ENCODE data around the gene GRIK4.
A peak's percentile ranks its signal among the peaks of the same experiment; 100 is the strongest.

Gene GRIK4

DNA sequence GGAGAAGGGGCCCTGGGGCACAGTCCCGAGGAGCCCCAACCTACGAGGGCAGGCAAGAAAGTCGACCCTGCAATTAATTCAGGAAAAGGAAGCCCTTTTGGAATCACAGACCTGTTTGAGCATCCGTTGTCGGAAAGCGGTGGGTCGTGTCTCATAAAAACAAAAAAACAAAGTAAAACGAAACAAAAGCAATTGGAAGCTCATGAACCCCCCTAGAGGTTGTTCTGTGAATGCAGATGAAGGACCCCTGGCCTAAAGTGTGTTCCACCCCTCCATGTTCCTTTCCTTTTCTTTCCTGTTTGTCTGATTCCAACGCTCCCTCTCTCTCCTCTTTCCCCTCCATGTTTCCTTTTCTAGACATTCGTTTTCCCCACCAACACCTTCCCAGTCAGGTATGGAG is 203.7 kb downstream of the GRIK4 start:
- no peak for DNase-seq

- DNase-seq = no peak
These were observed 205.5 kb downstream of the GRIK4 start for GRCh38 chr11:120717042-120717441.

- DNase-seq = no peak
These were observed 206.1 kb downstream of the GRIK4 start for GRCh38 chr11:120717623-120718022.

GRCh38 chr11:120718171-120718570 is 206.6 kb downstream of the GRIK4 start:
- DNase-seq = no peak

DNA sequence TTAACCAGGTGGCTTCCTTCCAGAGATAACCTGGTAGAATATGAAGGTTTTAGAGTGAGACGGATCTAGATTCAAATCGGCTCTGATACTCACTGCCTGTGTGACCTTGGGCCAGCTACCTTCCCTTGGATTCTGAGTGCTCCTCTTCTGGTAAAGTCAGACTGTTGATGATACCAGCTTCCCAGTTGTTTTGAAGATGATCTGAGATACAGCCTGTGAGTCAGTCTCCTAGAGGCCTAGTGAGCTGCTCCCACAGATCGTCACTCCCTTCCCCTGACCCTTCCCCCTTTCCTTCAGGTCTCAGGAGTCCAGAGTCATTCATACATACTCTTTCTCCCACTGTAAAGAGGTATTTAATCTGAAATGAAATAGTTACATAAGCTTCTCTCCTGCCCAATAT is 207.8 kb downstream of the GRIK4 start:
- no peak for DNase-seq

DNA sequence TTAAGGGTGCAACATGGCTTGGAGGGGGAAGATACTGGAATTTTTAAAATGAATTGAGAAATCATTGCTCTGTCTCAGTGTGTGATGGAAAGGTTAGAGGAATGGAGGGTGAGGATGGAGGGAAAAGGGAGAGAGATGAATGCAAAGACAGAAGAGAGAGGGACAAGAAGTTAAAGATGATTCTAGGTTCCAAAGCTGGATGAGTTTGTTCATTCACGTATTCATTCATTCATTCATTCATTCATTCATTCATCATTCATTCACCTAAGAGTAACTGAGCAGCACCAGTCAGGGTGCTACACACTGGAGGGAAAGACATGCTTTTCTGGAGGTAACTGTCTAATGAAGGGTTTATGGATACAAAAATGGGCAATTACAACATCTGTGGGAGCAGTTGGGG is 209.2 kb downstream of the GRIK4 start:
- no peak for DNase-seq

GRCh38 chr11:120722524-120722923 is 211.0 kb downstream of the GRIK4 start:
- DNase-seq = no peak

- no peak for DNase-seq
These were observed 212.2 kb downstream of the GRIK4 start for GRCh38 chr11:120723751-120724150.

DNA sequence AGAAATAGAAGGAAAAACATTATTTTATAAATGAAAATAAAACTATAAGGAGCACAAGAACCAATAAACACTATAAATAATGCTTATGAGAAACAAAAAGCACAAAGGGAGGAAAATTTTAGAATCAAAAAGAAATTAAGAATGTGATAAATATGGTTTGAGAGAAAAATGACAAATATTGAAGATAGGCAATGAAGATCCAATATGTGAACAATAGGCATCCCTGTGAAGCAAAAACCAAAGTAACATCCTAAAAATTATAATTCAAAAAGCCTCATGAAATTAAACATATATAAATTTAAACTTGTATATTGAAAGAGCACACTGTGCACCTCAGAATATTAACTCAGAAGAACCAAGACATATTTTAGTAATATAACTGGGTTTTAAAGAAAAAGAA is 216.2 kb downstream of the GRIK4 start:
- no peak for DNase-seq

- DNase-seq = no peak
These were observed 223.5 kb downstream of the GRIK4 start for GRCh38 chr11:120735035-120735434.

GRCh38 chr11:120738516-120739046 is 227.0 kb downstream of the GRIK4 start:
- no peak for DNase-seq

- DNase-seq = no peak
These were observed 228.2 kb downstream of the GRIK4 start for GRCh38 chr11:120739780-120740179.

DNA sequence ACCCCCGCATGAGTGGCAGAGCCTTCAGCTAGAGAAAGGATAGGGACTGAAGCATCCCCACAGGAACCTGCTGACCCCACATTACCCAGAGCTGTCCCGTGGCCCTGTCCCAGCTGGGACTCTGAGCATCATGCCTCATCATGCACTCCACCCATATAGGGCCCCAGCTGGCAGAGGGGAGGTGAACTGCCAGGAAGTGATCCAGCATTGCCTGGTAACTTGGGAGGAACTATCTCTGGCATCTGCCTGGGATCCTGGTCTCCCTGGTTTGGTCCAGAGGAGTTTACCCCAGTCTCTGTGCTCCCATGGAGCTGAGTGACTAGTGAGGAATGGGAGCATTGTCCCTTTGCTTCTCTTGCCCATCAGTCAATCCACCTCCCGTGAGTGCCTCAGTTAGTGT is 228.8 kb downstream of the GRIK4 start:
- DNase-seq = no peak

DNA sequence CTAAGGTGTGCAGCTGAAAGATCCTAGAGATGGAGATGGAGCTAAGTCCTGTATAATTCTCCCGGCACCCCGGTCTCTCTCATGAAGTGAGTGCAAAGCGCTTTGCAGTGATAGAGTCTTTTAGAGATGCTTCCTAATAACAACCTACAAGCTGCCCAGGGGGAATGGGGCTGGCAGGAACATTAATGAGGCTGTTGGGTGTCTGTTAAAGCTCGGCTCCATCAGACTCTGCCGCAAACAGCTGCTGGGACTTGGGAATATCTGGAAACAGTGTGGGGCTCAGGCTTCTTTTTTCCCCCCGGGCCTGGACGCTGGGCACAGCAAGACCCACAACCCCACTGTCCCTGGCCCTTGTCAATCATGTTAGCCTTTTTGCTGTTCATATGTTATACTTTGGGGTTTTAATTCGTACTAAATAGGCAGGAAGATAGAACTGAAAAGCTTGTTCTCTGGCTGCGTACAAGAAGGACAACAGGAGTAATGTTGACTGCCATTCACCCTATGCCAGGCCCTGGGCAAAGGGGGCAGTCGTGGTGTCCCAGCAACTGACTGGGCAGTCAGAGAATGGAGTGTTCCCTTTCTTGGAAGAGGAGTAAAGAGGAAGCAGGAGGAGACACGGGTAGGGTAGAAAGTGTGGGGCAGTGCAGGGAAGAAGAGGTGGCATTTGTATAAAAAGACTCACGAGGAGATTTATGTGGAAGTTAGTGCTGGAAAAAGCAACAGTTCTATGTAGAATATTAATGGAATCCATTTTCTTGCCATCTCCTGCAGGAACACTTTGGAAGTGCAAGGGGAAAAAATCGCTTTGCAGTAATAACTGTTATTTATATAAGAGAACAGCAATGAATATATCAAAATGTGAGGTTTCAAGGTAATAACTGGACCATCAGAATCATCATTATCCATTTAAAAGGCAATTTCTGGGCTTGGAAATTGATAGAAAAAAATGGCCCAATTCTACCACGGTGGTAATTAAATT is 232.8 kb downstream of the GRIK4 start:
- DNase-seq = no peak

- DNase-seq = no peak
These were observed 234.8 kb downstream of the GRIK4 start for GRCh38 chr11:120746376-120746775.

- DNase-seq = peak; percentile 82
These were observed 235.5 kb downstream of the GRIK4 start for GRCh38 chr11:120746836-120747609.

GRCh38 chr11:120747850-120748814 is 236.6 kb downstream of the GRIK4 start:
- peak; percentile 93 for DNase-seq

- no peak for DNase-seq
These were observed 237.8 kb downstream of the GRIK4 start for GRCh38 chr11:120749395-120749794.

DNA sequence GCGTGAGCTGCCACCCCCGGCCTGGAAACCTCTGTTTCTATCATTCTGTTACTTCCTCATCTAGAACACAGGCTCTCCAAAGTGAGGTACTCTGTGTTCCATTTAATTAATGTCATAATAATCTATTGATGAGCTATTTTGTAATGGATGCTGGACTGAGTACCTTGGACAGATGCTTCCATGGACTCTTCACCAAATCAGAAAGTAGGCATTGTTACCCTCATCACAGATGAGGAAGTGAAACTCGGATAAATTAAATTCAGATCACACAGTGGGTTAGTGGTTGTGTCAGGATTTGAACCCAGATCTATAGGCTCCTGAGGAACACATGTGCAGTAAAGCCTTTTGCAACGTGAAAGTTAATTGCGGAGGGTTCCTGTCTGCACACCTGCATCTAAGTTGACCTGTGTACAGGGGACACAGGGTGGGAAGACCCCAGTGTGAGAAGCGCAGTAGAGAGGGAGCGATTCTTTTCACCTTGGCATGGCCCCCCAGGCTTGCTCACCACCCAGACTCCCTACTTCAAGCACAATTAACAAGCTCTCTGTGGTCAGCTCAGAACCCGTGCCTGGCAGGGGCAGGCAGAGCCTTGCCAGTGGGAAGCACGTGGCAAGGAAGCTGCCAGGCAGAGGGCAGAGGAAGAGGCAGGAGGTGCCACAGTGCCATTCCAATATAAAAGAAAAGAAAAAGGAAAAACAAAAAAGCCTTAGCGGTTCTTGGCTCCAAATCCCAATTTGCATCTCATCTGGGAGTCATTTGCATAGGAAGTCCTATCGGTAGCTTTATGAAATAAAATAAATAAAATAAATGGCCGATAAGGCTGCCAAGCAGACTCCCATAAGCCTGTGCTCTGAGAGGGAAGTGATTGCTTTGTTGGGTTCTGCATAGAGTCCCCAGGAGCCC is 239.3 kb downstream of the GRIK4 start:
- DNase-seq = peak; percentile 49

- no peak for DNase-seq
These were observed 240.0 kb downstream of the GRIK4 start for GRCh38 chr11:120751550-120751949.

DNA sequence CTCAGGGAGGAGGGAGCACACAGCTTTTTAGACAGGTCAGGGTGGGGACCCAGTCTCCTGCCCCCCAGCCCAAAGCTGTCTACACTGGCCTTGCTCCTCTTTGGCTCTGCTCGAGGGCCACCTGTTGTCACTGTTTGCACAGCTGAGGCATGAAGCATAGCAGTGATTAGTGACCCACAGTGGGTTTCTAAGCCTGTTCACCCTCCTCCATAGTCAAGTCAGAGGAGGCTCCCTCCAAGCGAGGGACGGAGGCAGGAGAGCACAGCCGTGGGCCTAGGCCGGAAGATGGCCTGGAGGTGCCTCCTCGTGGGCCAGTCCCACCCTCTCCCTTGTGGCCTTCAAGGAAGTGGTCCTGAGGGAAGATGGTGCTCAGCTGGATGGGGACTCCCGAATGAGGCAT is 241.1 kb downstream of the GRIK4 start:
- DNase-seq = peak; percentile 84
